UCSD-AML1 (cell line): ENCODE measurements around the gene TRMT112.

Source experiments
- DNase-seq: peaks from one replicate; lab custom pipeline; 2025; ENCODE audit not compliant: unreplicated experiment; lab: John Stamatoyannopoulos, UW

Gene TRMT112

GRCh38 chr11:64317325-64317960, at the start of gene TRMT112:
Gene TRMT112, minus strand, starts transcription at chr11:64317559. Its CDS starts 33 bp downstream, at chr11:64317526.
- DNase-seq: peak; percentile 93

- DNase-seq: no peak
Measured at GRCh38 chr11:64366751-64367150, 49.4 kb upstream of the TRMT112 start.

GRCh38 chr11:64364911-64365310, 47.6 kb upstream of the TRMT112 start:
- no peak for DNase-seq

GRCh38 chr11:64364435-64364834, 47.1 kb upstream of the TRMT112 start:
- no peak for DNase-seq

- no peak for DNase-seq
Measured at GRCh38 chr11:64362339-64362738, 45.0 kb upstream of the TRMT112 start.

GRCh38 chr11:64361659-64362058, 44.3 kb upstream of the TRMT112 start:
- DNase-seq: no peak

GRCh38 chr11:64360448-64360921, 43.1 kb upstream of the TRMT112 start:
- DNase-seq: peak; percentile 38

- no peak for DNase-seq
Measured at GRCh38 chr11:64359712-64360445, 42.5 kb upstream of the TRMT112 start.

- DNase-seq: peak; percentile 66
Measured at GRCh38 chr11:64358907-64359711, 41.8 kb upstream of the TRMT112 start, which contains the start of gene RPS6KA4. Gene RPS6KA4, plus strand, starts transcription at chr11:64359162. Its CDS starts 74 bp downstream, at chr11:64359236.

GRCh38 chr11:64358536-64358906, 41.2 kb upstream of the TRMT112 start:
- DNase-seq: no peak

- DNase-seq: no peak
Measured at GRCh38 chr11:64357904-64358535, 40.7 kb upstream of the TRMT112 start.

GRCh38 chr11:64357446-64357845, 40.1 kb upstream of the TRMT112 start:
- no peak for DNase-seq

GRCh38 chr11:64356498-64357411, 39.4 kb upstream of the TRMT112 start:
- peak; percentile 73 for DNase-seq

GRCh38 chr11:64355078-64355940, 38.0 kb upstream of the TRMT112 start:
- DNase-seq: peak; percentile 90

GRCh38 chr11:64353715-64354506, 36.6 kb upstream of the TRMT112 start:
- DNase-seq: no peak

GRCh38 chr11:64352995-64353714, 35.8 kb upstream of the TRMT112 start:
- no peak for DNase-seq

- DNase-seq: no peak
Measured at GRCh38 chr11:64352099-64352994, 35.0 kb upstream of the TRMT112 start.
